Measurements from ENCODE around the gene SPC24. TPM values are rescaled to one million over a fixed set of nuclear protein-coding genes. Genes with fewer than 3 reads are reported as not detected.
A peak's percentile ranks its signal among the peaks of the same experiment; 100 is the strongest.

Gene SPC24
- total and polyA plus RNA-seq, 12 donors = 0.60 to 16.5 (median 4.2) TPM

- intact Hi-C loops (cut with DNase I) = no loop called here
- H3K4me1 ChIP-seq (replicated peaks in 1 of 2) = peaks cover 21 to 42% of the 10 kb centered on the region in 2 donors
These were observed 35.7 kb upstream of the SPC24 start for GRCh38 chr19:11191273-11191755.

DNA sequence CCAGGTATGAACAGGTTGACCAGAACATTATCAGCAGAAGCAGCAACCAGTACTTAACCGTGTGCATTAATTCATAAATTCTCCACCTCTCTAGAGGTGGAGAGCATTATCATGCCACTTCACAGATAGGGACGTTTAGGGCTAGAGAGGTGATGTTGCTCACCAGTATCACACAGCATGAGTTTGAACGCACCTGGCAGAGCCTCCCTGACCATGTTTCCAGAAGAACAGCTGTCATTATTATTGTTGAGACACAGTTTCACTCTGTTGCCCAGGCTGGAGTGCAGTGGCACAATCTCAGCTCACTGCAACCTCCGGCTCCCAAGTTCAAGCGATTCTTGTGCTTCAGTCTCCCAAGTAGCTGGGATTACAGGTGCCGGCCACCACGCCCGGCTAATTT, 34.9 kb upstream of the SPC24 start:
- no peak for DNase-seq
- H3K4me1 ChIP-seq (replicated peaks in 1 of 2) = peaks cover 16 to 35% of the 10 kb centered on the region in 2 donors
- 80 to 92% (median 85%) methylated on average over 8 of the region's 8 CpGs for WGBS, 4 donors
- peak overlapping the region in 2 of 5 donors; percentile 51 to 58 for H3K27ac ChIP-seq
- H3K36me3 ChIP-seq (replicated peaks in 1 of 2) = peaks cover 0 to 42% of the 10 kb centered on the region in 2 donors
- no peaks in the 10 kb centered on the region for H3K9me3 ChIP-seq (replicated peaks in 1 of 3)
- H3K27me3 ChIP-seq = no peaks in the 10 kb centered on the region
- TF ChIP-seq, protein P1, sequence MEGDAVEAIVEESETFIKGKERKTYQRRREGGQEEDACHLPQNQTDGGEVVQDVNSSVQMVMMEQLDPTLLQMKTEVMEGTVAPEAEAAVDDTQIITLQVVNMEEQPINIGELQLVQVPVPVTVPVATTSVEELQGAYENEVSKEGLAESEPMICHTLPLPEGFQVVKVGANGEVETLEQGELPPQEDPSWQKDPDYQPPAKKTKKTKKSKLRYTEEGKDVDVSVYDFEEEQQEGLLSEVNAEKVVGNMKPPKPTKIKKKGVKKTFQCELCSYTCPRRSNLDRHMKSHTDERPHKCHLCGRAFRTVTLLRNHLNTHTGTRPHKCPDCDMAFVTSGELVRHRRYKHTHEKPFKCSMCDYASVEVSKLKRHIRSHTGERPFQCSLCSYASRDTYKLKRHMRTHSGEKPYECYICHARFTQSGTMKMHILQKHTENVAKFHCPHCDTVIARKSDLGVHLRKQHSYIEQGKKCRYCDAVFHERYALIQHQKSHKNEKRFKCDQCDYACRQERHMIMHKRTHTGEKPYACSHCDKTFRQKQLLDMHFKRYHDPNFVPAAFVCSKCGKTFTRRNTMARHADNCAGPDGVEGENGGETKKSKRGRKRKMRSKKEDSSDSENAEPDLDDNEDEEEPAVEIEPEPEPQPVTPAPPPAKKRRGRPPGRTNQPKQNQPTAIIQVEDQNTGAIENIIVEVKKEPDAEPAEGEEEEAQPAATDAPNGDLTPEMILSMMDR (IDR thresholded peaks at IDR 0.05) = no peak
- H3K4me3 ChIP-seq = no peak overlapping the region
- intact Hi-C loops (cut with DNase I) = no loop called here

More at GRCh38 chr19:11191273-11191755, 35.7 kb upstream of the SPC24 start:
- Histone ChIP-seq H3K4me3 (no peak overlapping the region), H3K27me3 (no peaks in the 10 kb centered on the region), H3K27ac (peak overlapping the region in 3 of 5 donors; percentile 26 to 58 (median 51)), H3K9me3 (replicated peaks in 1 of 3) (no peaks in the 10 kb centered on the region), H3K36me3 (replicated peaks in 1 of 2) (peaks cover 0 to 42% of the 10 kb centered on the region in 2 donors)
- TF ChIP-seq, protein P1 (IDR thresholded peaks at IDR 0.05) = no peak
- TF ChIP-seq POLR2A (IDR thresholded peaks at IDR 0.05) = no peak
- peak; percentile 45 to 92 (median 76) for DNase-seq
- 21 to 34% (median 31%) methylated on average over 4 to 8 of the region's 8 CpGs for WGBS, 4 donors

- Histone ChIP-seq H3K27me3 (no peaks in the 10 kb centered on the region), H3K4me3 (no peak overlapping the region), H3K27ac (no peak overlapping the region), H3K36me3 (replicated peaks in 1 of 2) (peaks cover 0 to 30% of the 10 kb centered on the region in 2 donors), H3K9me3 (replicated peaks in 1 of 3) (no peaks in the 10 kb centered on the region), H3K4me1 (replicated peaks in 1 of 2) (peaks cover 8 to 35% of the 10 kb centered on the region in 2 donors)
- no peak for DNase-seq
- intact Hi-C loops (cut with DNase I) = no loop called here
- TF ChIP-seq POLR2A (IDR thresholded peaks at IDR 0.05) = no peak
- TF ChIP-seq, protein P1 (IDR thresholded peaks at IDR 0.05) = no peak
- WGBS, 4 donors = 89 to 95% (median 92%) methylated on average over 9 of the region's 9 CpGs
These were observed 31.9 kb upstream of the SPC24 start for GRCh38 chr19:11187441-11187840.

- Histone ChIP-seq H3K27ac (no peak overlapping the region), H3K9me3 (replicated peaks in 1 of 3) (no peaks in the 10 kb centered on the region), H3K4me3 (no peak overlapping the region), H3K36me3 (replicated peaks in 1 of 2) (peaks cover 0 to 22% of the 10 kb centered on the region in 2 donors), H3K4me1 (replicated peaks in 1 of 2) (peaks cover 0 to 20% of the 10 kb centered on the region in 2 donors), H3K27me3 (no peaks in the 10 kb centered on the region)
- no peak for TF ChIP-seq POLR2A (IDR thresholded peaks at IDR 0.05)
- TF ChIP-seq, protein P1 (IDR thresholded peaks at IDR 0.05) = no peak
- 84 to 94% (median 89%) methylated on average over 1 of the region's 1 CpG for WGBS, 4 donors
- no peak for DNase-seq
- intact Hi-C loops (cut with DNase I) = no loop called here
These were observed 27.4 kb upstream of the SPC24 start for GRCh38 chr19:11182994-11183393.
